LNCaP clone FGC (cell line): ENCODE measurements around the gene DUXB.

Experiments
- DNase-seq: peaks from one replicate; pipeline ENCODE4 v3.0.0-alpha.2; 2011; ENCODE audit warnings: low read depth
- H3K4me3 ChIP-seq: 2 replicates; pipeline ENCODE4 v1.5.1; 2011; ENCODE audit warnings: mild to moderate bottlenecking, low read depth, low read length, control low read depth
- CTCF ChIP-seq: IDR thresholded peaks from 2 replicates; pipeline ENCODE4 v1.5.1; 2012; ENCODE audit warnings: mild to moderate bottlenecking; ENCODE audit not compliant: control insufficient read depth, insufficient read depth; ENCODE audit errors: extremely low read depth

The DUXB gene

GRCh38 chr16:75679366-75679765, 21.9 kb downstream of the DUXB start:
- TF ChIP-seq CTCF: no peak
- no peak overlapping the region for H3K4me3 ChIP-seq
- DNase-seq: no peak

- TF ChIP-seq CTCF: no peak
- no peak within 1 kb of the TSS for H3K4me3 ChIP-seq
- no peak for DNase-seq
Measured at GRCh38 chr16:75676909-75677308, 24.4 kb downstream of the DUXB start, which contains the start of gene CPHXL2. CPHXL2 (minus strand) TSS chr16:75677009; CDS start chr16:75676999, 10 bp downstream.

GRCh38 chr16:75667503-75667902, 33.8 kb downstream of the DUXB start:
- no peak for TF ChIP-seq CTCF
- DNase-seq: no peak
- no peak overlapping the region for H3K4me3 ChIP-seq

GRCh38 chr16:75660726-75661302, 40.4 kb downstream of the DUXB start:
- H3K4me3 ChIP-seq: no peak overlapping the region
- TF ChIP-seq CTCF: no peak
- no peak for DNase-seq

GRCh38 chr16:75660321-75660720, 40.9 kb downstream of the DUXB start:
- DNase-seq: no peak
- no peak for TF ChIP-seq CTCF
- no peak overlapping the region for H3K4me3 ChIP-seq

GRCh38 chr16:75658175-75658574, 43.1 kb downstream of the DUXB start:
- DNase-seq: no peak
- no peak for TF ChIP-seq CTCF
- H3K4me3 ChIP-seq: no peak overlapping the region

- no peak for DNase-seq
- no peak for TF ChIP-seq CTCF
- no peak overlapping the region for H3K4me3 ChIP-seq
Measured at GRCh38 chr16:75653922-75654321, 47.3 kb downstream of the DUXB start.
